IMR-90 (cell line): ENCODE measurements around the gene ADAMTSL4. TPM values are rescaled to one million over a fixed set of nuclear protein-coding genes. Genes with fewer than 3 reads are reported as not detected.
A peak's percentile ranks its signal among the peaks of the same experiment; 100 is the strongest.

ENCODE experiments used
- ATAC-seq: fragments of 200-7000 bp; cut with Tn5 transposase; 2 replicates; pipeline ENCODE4 v1.9.1; 2020; ENCODE audit warnings: low read depth, mild to moderate bottlenecking, moderate library complexity
- BruUV-seq: library from RNA; stranded (reverse); fragments of 400-500 nt; replicated peaks from 2 replicates; lab custom pipeline; 2021; lab: Mats Ljungman, UMichigan
- CTCF ChIA-PET: fragments of 300-600 bp; formaldehyde crosslinking; extraction: SDS; loops from one replicate; lab custom pipeline; 2021; ENCODE audit warnings: antibody characterized with exemption; lab: Yijun Ruan, JAX
- POLR2A ChIA-PET: fragments of 300-600 bp; sonication (Branson Sonifier 250); formaldehyde crosslinking; loops from one replicate; lab custom pipeline; 2022; ENCODE audit warnings: antibody characterized with exemption; ENCODE audit not compliant: unreplicated experiment; lab: Charles Lee
- DNase-seq: peaks from one replicate; pipeline ENCODE4 v3.0.0; 2013
- H2AFZ ChIP-seq: replicated peaks from 2 replicates; pipeline ENCODE3; 2013; ENCODE audit warnings: low read length, mild to moderate bottlenecking; ENCODE audit not compliant: poor library complexity
- H2AK5ac ChIP-seq: 2 replicates; pipeline ENCODE4 v1.6.1; 2013; ENCODE audit warnings: low read depth, low read length, inconsistent platforms
- H2AK9ac ChIP-seq: replicated peaks from 2 replicates; pipeline ENCODE3; 2013; ENCODE audit warnings: mild to moderate bottlenecking, low read depth, low read length, moderate library complexity; ENCODE audit not compliant: poor library complexity
- H2BK120ac ChIP-seq: 2 replicates; pipeline ENCODE4 v1.6.1; 2013; ENCODE audit warnings: low read depth, low read length, inconsistent platforms
- H2BK15ac ChIP-seq: 3 replicates; pipeline ENCODE4 v1.6.1; 2013; ENCODE audit warnings: low read depth, low read length, inconsistent platforms
- H2BK20ac ChIP-seq: 2 replicates; pipeline ENCODE4 v1.6.1; 2013; ENCODE audit warnings: low read depth, mild to moderate bottlenecking, inconsistent platforms, low read length, moderate library complexity
- H2BK5ac ChIP-seq: 2 replicates; pipeline ENCODE4 v1.6.1; 2013; ENCODE audit warnings: mild to moderate bottlenecking, low read depth, low read length, inconsistent platforms; ENCODE audit not compliant: poor library complexity, severe bottlenecking
- H3K14ac ChIP-seq: replicated peaks from 2 replicates; pipeline ENCODE4 v1.6.1; 2013; ENCODE audit warnings: low read depth, low read length, inconsistent platforms
- H3K18ac ChIP-seq: 2 replicates; pipeline ENCODE4 v1.6.1; 2013; ENCODE audit warnings: low read depth, low read length, control low read depth
- H3K23ac ChIP-seq: 2 replicates; pipeline ENCODE4 v1.6.1; 2013; ENCODE audit warnings: low read depth, low read length, inconsistent platforms
- H3K27ac ChIP-seq: 2 replicates; pipeline ENCODE4 v1.5.1; 2013; ENCODE audit warnings: mild to moderate bottlenecking, control low read depth, low read length; ENCODE audit not compliant: insufficient read depth
- H3K27me3 ChIP-seq: 2 replicates; pipeline ENCODE4 v1.6.1; 2013; ENCODE audit warnings: low read length; ENCODE audit not compliant: control insufficient read depth, insufficient read depth
- H3K36me3 ChIP-seq: 2 replicates; pipeline ENCODE4 v1.6.1; 2013; ENCODE audit warnings: low read length, mixed read lengths; ENCODE audit not compliant: control insufficient read depth, insufficient read depth
- H3K4ac ChIP-seq: 2 replicates; pipeline ENCODE4 v1.6.1; 2013; ENCODE audit warnings: low read depth, low read length, inconsistent platforms
- H3K4me1 ChIP-seq: 2 replicates; pipeline ENCODE4 v1.6.1; 2013; ENCODE audit warnings: low read length, mixed read lengths; ENCODE audit not compliant: control insufficient read depth, insufficient read depth
- H3K4me2 ChIP-seq: 2 replicates; pipeline ENCODE4 v1.6.1; 2013; ENCODE audit warnings: low read depth, mild to moderate bottlenecking, control low read depth, low read length, moderate library complexity
- H3K4me3 ChIP-seq: 2 replicates; pipeline ENCODE4 v1.5.1; 2013; ENCODE audit warnings: low read depth, mild to moderate bottlenecking, control low read depth, low read length, moderate library complexity; ENCODE audit not compliant: insufficient read depth
- H3K56ac ChIP-seq: 2 replicates; pipeline ENCODE4 v1.6.1; 2013; ENCODE audit warnings: low read length, inconsistent platforms; ENCODE audit not compliant: insufficient read depth; ENCODE audit errors: extremely low read depth
- H3K79me1 ChIP-seq, 2 experiments: 2 replicates each; pipeline ENCODE4 v1.6.1; 2013; ENCODE audit warnings: low read length in 2 of 2, inconsistent platforms in 1 of 2, low read depth in 1 of 2
- H3K9ac ChIP-seq: 2 replicates; pipeline ENCODE4 v1.6.1; 2013; ENCODE audit warnings: low read depth, low read length, control low read depth
- H3K9me1 ChIP-seq: 2 replicates; pipeline ENCODE4 v1.6.1; 2013; ENCODE audit warnings: low read length, inconsistent platforms; ENCODE audit not compliant: insufficient read depth
- H3K9me3 ChIP-seq: 2 replicates; pipeline ENCODE4 v1.6.1; 2013; ENCODE audit warnings: low read length; ENCODE audit not compliant: control insufficient read depth, insufficient read depth
- H4K20me1 ChIP-seq: 2 replicates; pipeline ENCODE4 v1.6.1; 2013; ENCODE audit warnings: low read length, inconsistent platforms; ENCODE audit not compliant: insufficient read depth
- H4K5ac ChIP-seq: 2 replicates; pipeline ENCODE4 v1.6.1; 2013; ENCODE audit warnings: mild to moderate bottlenecking, low read depth, low read length, control low read depth
- H4K8ac ChIP-seq, 2 experiments: 2 replicates each; pipeline ENCODE4 v1.6.1; 2013; ENCODE audit warnings: low read depth in 2 of 2, low read length in 2 of 2, control low read depth in 1 of 2, inconsistent platforms in 1 of 2
- H4K91ac ChIP-seq: 2 replicates; pipeline ENCODE4 v1.6.1; 2013; ENCODE audit warnings: low read depth, low read length, inconsistent platforms; ENCODE audit not compliant: insufficient read depth
- BHLHE40 ChIP-seq: fragments of 150-350 bp; IDR thresholded peaks from 2 replicates; pipeline ENCODE4 v1.6.1; 2016; ENCODE audit warnings: mild to moderate bottlenecking, low read depth, low read length
- CEBPB ChIP-seq: IDR thresholded peaks from 2 replicates; pipeline ENCODE4 v1.6.1; 2012; ENCODE audit warnings: low read depth, low read length, improper control_type of control experiment
- ELK1 ChIP-seq: fragments of 150-350 bp; IDR thresholded peaks from 2 replicates; pipeline ENCODE4 v1.6.1; 2016; ENCODE audit warnings: low read depth, mild to moderate bottlenecking, low read length, moderate library complexity, borderline replicate concordance
- FOS ChIP-seq: fragments of 150-350 bp; IDR thresholded peaks from 2 replicates; pipeline ENCODE4 v1.6.1; 2016; ENCODE audit warnings: low read depth, low read length
- MAFK ChIP-seq: IDR thresholded peaks from 2 replicates; pipeline ENCODE4 v1.6.1; 2012; ENCODE audit warnings: low read depth, low read length, improper control_type of control experiment
- MXI1 ChIP-seq: IDR thresholded peaks from 2 replicates; pipeline ENCODE4 v1.6.1; 2012; ENCODE audit warnings: low read depth, mild to moderate bottlenecking, low read length, moderate library complexity, borderline replicate concordance
- RAD21 ChIP-seq: IDR thresholded peaks from 2 replicates; pipeline ENCODE4 v1.6.1; 2012; ENCODE audit warnings: low read length, improper control_type of control experiment
- RCOR1 ChIP-seq: IDR thresholded peaks from 2 replicates; pipeline ENCODE4 v1.6.1; 2012; ENCODE audit warnings: mild to moderate bottlenecking, low read length, improper control_type of control experiment; ENCODE audit not compliant: insufficient replicate concordance
- RFX5 ChIP-seq: IDR thresholded peaks from 2 replicates; pipeline ENCODE4 v1.8.0; 2012; ENCODE audit warnings: low read depth, mild to moderate bottlenecking, low read length, moderate library complexity
- SMC3 ChIP-seq: fragments of 150-350 bp; IDR thresholded peaks from 2 replicates; pipeline ENCODE4 v1.6.1; 2016; ENCODE audit warnings: low read depth, mild to moderate bottlenecking, antibody characterized with exemption, low read length, moderate library complexity
- WGBS, 2 experiments: methylation state at CpG; one replicate each; pipeline versions ENCODE4 v1.1.5 to v1.1.7; 2013; ENCODE audit warnings: missing lambda C conversion rate in 2 of 2; ENCODE audit not compliant: insufficient read length in 1 of 2; ENCODE audit errors: extremely low coverage in 2 of 2; 5-methylcytosine and 5-hydroxymethylcytosine counted together
- dilution Hi-C: fragments of 300-500 bp; cut with HindIII; formaldehyde crosslinking; loops from one replicate; pipeline ENCODE4 v1.14.3; 2018; ENCODE audit warnings: low sequenced_read_pairs; ENCODE audit not compliant: unreplicated experiment
- in situ Hi-C: fragments of 300-500 bp; cut with MboI; formaldehyde crosslinking; loops from 3 replicates; pipeline ENCODE4 v1.14.3; 2019; ENCODE audit warnings: low sequenced_read_pairs, inconsistent platforms, mixed read lengths
- intact Hi-C: fragments of 100-400 bp; cut with micrococcal nuclease; formaldehyde crosslinking; loops from 2 replicates; pipeline ENCODE4 v1.10.0; 2022
- polyA plus RNA-seq, 3 experiments: library from polyadenylated mRNA; depleted of rRNA; stranded (reverse); fragments of >200 nt; gene quantifications; 2 replicates each; pipeline ENCODE4 v1.2.3, GENCODE V29; 2012; ENCODE audit warnings: low replicate concordance in 1 of 3
- total RNA-seq: library from RNA; depleted of rRNA; stranded (reverse); fragments of >200 nt; gene quantifications from 2 replicates; pipeline ENCODE4 v1.2.3, GENCODE V29; 2012
- TF ChIP-seq, protein P1 (sequence below): fragments of 150-350 bp; IDR thresholded peaks from 2 replicates; pipeline ENCODE4 v1.6.1; 2017; ENCODE audit warnings: mild to moderate bottlenecking, antibody characterized with exemption, low read length, low read depth
- TF ChIP-seq, protein P2 (sequence below): conservative IDR thresholded peaks from 2 replicates; pipeline ENCODE4 v1.5.1; 2012; ENCODE audit warnings: mild to moderate bottlenecking, low read depth, low read length, improper control_type of control experiment

ADAMTSL4 gene
- total and polyA plus RNA-seq, 2 of the 4 experiments (the other 2 are of a cell fraction) = 0.54 to 12.2 TPM

DNA sequence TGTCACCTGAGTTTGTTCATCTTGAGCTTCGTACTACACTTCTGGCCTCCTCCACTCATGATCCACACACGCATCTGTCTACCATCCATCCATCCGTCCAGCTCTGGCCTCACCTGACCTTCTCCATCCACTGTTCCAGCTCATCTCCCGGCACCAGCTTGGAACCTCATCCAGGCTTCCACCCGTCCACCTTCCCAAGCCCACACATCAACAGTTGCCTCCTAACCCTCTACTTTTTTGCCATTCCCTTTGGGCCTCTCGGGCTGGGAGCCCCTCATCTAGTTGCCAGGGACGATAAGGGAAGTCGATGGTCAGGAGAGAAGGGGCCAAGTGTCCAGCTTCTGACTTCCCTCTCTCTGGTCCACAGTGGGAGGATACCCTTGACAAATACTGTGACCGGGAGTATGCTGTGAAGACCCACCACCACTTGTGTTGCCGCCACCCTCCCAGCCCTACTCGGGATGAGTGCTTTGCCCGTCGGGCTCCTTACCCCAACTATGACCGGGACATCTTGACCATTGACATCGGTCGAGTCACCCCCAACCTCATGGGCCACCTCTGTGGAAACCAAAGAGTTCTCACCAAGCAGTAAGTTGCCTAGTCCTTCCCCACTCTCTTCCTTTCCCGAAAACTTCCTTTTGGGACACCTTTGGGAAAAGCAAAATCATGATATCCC lies 37.1 kb upstream of the ADAMTSL4 start:
- Histone ChIP-seq H2AK9ac (peak overlapping the region; percentile 31), H3K4me1 (peaks cover 22% of the 10 kb centered on the region), H3K14ac (peak overlapping the region; percentile 16; the same call in 1 of the 2 replicates), H3K23ac (no peak overlapping the region), H2BK5ac (no peak overlapping the region), H3K18ac (no peak overlapping the region), H3K27ac (no peak overlapping the region), H2BK20ac (no peak overlapping the region; the same call in 1 of the 2 replicates), H3K56ac (no peak overlapping the region), H3K4me2 (no peak overlapping the region), H4K5ac (no peak overlapping the region), H3K4me3 (no peak overlapping the region), H3K79me1 (peaks cover 26 to 71% of the 10 kb centered on the region in 2 experiments), H3K9ac (no peak overlapping the region), H2AK5ac (no peak overlapping the region; the same call in 1 of the 2 replicates), H3K4ac (no peak overlapping the region; the same call in 1 of the 2 replicates), H4K20me1 (no peaks in the 10 kb centered on the region), H4K91ac (no peak overlapping the region; the same call in 1 of the 2 replicates), H4K8ac (no peak overlapping the region), H2BK120ac (no peak overlapping the region), H3K9me3 (no peaks in the 10 kb centered on the region), H2AFZ (peak overlapping the region; percentile 16), H3K9me1 (peaks cover 33% of the 10 kb centered on the region), H2BK15ac (no peak overlapping the region), H3K27me3 (no peaks in the 10 kb centered on the region), H3K36me3 (peaks cover 28% of the 10 kb centered on the region)
- DNase-seq (no peak), ATAC-seq (no peak)
- dilution Hi-C loops (no loop called here), intact Hi-C loops (no loop called here), in situ Hi-C loops (no loop called here)
- 79% methylated on average over 7 of the region's 17 CpGs; no CpG with 5 or more reads in 1 of the 2 experiments for WGBS, 2 experiments
- no TSS peak for BruUV-seq
- ChIA-PET POLR2A (no interaction called here), CTCF (no interaction called here)
- TF ChIP-seq, protein P1, sequence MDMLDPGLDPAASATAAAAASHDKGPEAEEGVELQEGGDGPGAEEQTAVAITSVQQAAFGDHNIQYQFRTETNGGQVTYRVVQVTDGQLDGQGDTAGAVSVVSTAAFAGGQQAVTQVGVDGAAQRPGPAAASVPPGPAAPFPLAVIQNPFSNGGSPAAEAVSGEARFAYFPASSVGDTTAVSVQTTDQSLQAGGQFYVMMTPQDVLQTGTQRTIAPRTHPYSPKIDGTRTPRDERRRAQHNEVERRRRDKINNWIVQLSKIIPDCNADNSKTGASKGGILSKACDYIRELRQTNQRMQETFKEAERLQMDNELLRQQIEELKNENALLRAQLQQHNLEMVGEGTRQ = no peak
- TF ChIP-seq RCOR1 (no peak), CEBPB (no peak), ELK1 (no peak), RAD21 (no peak), SMC3 (no peak), BHLHE40 (no peak), FOS (no peak), MXI1 (no peak), MAFK (no peak), RFX5 (no peak)
- TF ChIP-seq, protein P2, sequence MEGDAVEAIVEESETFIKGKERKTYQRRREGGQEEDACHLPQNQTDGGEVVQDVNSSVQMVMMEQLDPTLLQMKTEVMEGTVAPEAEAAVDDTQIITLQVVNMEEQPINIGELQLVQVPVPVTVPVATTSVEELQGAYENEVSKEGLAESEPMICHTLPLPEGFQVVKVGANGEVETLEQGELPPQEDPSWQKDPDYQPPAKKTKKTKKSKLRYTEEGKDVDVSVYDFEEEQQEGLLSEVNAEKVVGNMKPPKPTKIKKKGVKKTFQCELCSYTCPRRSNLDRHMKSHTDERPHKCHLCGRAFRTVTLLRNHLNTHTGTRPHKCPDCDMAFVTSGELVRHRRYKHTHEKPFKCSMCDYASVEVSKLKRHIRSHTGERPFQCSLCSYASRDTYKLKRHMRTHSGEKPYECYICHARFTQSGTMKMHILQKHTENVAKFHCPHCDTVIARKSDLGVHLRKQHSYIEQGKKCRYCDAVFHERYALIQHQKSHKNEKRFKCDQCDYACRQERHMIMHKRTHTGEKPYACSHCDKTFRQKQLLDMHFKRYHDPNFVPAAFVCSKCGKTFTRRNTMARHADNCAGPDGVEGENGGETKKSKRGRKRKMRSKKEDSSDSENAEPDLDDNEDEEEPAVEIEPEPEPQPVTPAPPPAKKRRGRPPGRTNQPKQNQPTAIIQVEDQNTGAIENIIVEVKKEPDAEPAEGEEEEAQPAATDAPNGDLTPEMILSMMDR = no peak
